ENCODE measurements around the gene USP20.
"Not testable (repeated sequence)": the region's sequence is repeated elsewhere in the genome, so short reads cannot be mapped to it uniquely, and the experiment has no call there.

The USP20 gene

DNA sequence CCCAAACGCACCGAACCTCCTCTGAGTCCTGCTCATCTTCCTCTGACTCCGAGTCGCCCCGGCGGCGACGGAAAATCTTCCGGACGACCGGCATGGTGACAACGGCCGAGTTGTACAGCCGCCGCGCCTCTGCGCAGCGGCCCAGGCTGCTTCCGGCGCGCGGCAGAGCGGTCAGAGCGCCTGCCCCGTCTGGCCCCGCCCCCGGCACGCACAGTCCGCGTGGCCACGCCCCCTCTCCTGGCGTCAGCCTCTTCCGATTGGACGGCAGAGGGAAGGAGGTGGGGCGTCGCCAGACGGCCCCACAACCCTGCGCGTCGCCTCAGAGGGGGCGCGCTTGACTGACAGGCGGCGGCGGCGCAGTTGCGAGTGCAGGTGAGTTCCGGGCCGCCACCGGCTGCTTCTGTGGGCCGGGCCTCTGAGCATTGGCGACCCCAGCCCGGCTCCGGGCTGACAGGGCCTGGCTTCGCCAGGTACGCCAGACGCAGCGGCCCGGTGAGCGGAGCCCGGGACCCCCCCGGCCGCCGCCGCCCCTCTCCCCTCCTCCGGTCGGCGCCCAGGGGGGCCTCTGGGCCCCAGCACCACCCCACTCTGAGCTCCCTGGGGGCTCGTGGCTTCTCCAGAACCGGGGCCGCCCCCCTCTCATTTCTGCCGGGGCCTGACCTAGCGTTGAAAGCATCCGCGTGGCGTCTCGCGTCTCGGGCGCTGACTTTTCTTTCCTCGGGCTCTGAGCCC lies at the start of gene USP20, which contains the start of gene C9orf78:
Gene USP20 (plus strand): TSS at position 331 of the 732 bp plus-strand sequence. CDS start 17,098 bp downstream, outside the sequence.
Gene C9orf78 (minus strand): TSS at position 148 of the 732 bp plus-strand sequence. CDS start 54 bp downstream, at position 94.
- DNase-seq, result peak; percentile 96

DNA sequence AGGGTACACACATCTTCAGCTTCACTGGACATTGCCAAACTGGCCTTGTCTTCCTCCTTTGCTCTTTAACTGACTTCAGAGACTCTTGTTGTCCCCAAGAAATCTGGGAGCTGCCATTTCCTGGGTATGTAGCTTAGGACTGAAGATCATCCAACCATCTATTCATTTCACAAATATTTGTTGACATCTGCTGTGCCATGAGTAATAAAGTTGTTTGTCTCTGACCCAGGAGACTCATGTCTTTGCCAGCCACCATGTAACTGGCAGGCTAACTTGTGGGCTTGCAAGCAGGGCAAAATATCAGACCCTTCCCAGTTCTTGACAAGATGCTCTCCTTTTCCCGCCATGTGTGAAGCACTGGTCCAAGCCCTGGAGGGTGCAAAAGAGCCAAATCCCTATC lies 49.4 kb upstream of the USP20 start:
- DNase-seq, result no peak

DNA sequence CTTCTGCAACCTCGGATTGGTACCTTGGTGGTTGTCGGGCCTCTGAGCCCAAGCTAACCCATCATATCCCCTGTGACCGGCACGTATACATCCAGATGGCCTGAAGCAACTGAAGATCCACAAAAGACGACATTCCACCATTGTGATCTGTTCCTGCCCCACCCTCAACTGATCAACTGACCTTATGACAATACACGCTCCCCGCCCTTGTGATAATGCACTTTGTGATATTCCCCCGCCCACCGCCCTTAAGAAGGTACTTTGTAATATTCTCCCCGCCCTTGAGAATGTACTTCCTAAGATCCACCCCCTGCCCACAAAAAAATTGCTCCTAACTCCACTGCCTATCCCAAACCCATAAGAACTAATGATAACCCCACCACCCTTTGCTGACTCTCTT lies 48.8 kb upstream of the USP20 start:
- no peak for DNase-seq

DNA sequence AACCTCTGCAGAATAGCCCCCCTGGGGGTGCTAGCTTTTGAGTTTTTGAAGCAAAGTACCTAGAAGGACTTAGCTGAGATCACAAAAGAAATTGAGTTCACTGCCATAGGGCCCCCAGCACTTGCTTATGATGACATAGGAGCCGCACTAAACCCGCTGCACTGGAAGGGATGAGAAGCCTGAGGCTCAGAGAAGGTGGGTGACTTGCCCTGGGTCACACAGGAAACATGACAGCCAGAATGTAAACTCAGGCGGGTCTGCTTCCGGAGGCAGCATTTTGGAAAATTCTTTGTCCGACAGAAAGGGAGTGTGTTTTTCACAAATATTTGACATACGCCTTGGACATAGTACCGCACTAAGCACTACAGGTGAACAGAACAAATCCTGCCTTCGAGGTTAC lies 40.7 kb upstream of the USP20 start:
- DNase-seq, result no peak

GRCh38 chr9:129796029-129796428 lies 39.2 kb upstream of the USP20 start:
- DNase-seq, result not testable (repeated sequence)

DNA sequence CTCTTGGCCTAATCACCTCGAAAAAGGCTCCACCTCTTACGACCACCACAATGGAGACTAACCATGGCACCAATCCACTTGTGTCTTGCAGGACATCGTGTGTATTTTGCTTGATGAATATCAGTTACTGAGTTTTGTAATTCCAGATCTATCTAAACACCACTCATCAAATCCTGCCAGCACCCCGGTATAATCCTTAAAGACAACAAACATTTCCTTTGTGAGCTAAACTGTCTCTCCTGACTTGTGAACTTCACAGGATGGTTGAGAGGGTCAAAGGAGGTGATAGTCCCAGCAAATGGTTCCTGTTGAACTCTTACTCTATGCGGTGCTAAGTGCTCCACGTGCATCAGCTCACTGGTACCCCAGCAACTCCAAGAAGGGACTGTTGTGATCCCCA lies 36.3 kb upstream of the USP20 start:
- no peak for DNase-seq

- DNase-seq, result no peak
Measured at GRCh38 chr9:129801504-129801903, 33.8 kb upstream of the USP20 start.

DNA sequence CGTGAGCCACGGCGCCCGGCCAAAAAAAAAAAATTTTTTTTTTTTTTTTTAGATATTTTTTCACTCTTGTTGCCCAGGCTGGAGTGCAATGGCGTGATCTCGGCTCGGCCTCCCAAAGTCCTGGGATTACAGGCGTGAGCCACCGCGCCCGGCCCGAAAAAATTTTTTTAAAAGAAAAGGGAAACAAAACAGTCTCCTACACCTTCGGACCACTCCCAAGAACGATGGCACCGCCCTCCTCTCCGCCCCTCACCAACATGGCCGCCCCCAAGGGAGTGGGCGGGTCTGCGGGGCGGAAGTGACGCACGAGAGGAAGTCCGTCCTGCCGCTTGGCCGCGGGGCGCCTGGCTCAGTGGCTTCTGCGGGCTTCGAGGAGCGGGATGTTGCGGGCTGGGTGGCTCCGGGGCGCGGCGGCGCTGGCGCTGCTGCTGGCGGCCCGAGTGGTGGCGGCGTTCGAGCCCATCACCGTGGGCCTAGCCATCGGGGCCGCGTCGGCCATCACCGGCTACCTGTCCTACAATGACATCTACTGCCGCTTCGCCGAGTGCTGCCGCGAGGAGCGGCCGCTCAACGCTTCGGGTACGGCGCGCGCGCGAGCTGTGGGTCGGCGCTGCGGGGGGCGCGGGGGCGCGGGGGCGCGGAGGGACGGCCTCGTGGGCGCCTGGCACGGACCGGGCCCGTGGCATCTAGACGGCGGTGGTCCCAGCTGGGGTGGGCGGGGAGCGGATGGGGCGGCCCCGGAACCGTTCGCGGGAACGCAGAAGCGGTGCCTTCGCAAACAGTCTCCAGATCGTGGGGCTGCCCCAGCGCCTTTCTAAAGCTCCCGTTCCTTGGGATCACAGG lies 32.2 kb upstream of the USP20 start, which contains the start of gene TOR1B:
Gene TOR1B (plus strand): TSS at position 352 of the 843 bp plus-strand sequence. CDS start 29 bp downstream, at position 381.
- DNase-seq, result peak; percentile 92

GRCh38 chr9:129803676-129804060 lies 31.6 kb upstream of the USP20 start:
- no peak for DNase-seq

GRCh38 chr9:129806061-129806460 lies 29.2 kb upstream of the USP20 start:
- no peak for DNase-seq

- DNase-seq, result no peak
Measured at GRCh38 chr9:129809346-129809745, 25.9 kb upstream of the USP20 start.

DNA sequence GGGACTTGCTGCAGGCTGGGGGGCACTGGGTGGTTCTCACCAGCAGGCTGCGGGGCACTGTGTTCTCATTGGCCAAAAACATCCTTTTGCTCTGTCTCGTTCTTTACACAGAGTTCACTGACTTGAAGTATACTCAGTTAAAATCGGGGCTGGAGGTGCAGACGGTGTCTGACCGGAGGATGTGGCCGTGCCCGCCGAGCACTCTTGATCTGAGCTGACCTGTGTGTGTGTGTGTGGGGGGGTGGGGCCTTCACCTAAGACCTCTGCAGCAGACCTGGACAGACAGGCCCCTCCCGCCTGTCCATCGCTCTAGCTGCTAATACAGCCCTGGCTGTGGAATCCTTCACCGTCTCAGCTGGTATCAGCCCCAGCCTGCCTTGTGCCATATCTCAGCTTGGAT lies 25.1 kb upstream of the USP20 start:
- DNase-seq, result no peak

DNA sequence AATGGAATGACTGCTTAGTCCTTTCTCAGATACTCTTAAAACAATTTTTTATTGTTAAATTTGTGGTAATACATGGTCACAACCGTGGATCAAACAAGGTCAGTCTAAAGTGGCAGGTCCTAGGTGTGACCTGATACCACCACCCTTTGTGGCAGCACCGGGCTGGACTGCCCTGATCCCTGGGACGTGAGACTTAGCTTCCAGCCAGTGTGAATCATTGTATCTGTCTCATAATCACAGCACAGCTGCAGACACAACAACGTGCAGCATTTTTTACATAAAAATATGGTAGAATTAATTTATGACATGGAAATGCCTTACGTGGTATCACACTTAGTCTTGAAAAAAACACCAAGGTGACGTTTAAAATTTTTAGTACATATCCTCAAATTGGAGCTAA lies 24.5 kb upstream of the USP20 start:
- no peak for DNase-seq

GRCh38 chr9:129811967-129812363 lies 23.3 kb upstream of the USP20 start:
- DNase-seq, result no peak

- DNase-seq, result no peak
Measured at GRCh38 chr9:129812385-129812784, 22.9 kb upstream of the USP20 start.

- DNase-seq, result no peak
Measured at GRCh38 chr9:129813661-129814060, 21.6 kb upstream of the USP20 start.

DNA sequence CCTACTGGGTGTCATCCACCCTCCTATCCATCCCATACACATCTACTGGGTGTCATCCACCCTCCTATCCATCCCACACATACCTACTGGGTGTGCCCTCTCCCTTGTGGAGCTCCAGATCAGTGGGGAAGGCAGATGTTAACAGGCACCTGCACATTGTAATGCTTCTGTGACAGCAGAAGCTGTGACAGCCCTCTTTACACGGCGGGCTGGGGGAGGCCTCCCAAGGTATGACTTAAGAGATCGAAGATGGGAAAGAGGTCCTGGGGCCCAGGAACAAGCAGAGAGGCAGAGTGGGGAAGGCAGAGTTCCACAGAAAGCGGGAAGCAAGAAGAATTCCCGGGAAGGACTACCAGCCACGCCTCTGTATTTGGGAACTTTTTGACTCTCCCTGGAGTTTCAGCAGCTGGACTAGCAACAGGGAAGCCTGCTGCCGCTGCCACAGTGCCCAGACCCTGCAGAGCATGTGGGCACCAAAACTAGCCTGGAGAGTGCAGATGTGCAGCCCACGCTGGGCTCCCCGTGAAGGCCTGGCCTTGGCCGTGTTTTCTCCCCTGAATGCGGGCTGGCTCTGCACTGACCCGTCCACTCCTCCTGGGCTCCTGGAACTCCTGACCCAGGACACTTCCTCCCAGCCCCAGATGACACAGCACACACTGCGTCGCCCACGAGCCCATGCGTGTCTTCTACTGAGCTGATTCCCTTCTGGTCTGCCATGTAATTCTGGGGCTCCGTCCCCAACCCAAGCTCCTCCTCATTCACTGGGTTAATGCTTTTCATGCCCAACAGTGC lies 20.6 kb upstream of the USP20 start:
- no peak for DNase-seq

- DNase-seq, result no peak
Measured at GRCh38 chr9:129815278-129815677, 20.0 kb upstream of the USP20 start.

DNA sequence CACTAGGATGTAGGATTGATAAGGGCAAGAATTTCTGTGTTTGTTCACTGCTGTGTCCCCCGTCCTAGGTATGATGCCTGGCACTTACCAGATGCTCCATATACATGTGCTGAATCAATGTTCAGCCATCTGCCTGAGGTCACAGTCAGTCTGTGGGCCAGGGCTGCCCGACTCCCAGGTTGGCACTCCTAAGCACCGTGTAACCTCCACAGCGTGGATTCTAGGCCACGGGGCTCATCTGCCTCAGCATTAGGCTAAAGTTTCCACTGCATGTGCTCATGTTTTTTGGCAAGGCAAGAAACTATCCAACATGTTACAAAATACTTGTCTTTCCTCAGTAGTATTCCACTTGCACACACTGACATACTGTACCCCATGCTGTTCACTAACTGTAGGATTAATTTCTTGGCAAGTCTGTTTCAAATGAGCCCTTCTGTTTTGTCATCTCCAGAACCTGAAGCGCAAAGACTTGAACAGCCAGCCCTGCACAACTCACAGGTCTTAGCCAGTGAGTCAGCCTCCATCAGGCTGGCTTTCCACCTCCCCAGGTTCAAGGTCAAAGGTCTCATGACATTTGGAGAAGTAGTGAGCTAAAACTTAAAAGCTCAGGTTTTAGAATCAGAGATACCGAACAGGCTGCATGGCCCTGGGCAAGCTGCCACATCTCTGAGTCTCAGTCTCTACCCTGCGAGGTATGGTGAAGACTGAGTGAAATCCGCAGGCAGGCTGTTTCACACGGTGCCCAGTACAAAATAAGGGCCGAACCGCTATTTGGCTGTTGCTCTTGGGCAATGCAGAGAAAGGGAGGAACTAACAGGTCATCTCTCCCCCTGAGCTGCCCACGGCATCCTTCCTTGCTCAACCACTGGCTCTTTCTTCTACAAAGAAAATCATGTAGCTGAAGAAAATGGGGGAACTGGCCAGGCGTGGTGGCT lies 18.5 kb upstream of the USP20 start:
- DNase-seq, result no peak

DNA sequence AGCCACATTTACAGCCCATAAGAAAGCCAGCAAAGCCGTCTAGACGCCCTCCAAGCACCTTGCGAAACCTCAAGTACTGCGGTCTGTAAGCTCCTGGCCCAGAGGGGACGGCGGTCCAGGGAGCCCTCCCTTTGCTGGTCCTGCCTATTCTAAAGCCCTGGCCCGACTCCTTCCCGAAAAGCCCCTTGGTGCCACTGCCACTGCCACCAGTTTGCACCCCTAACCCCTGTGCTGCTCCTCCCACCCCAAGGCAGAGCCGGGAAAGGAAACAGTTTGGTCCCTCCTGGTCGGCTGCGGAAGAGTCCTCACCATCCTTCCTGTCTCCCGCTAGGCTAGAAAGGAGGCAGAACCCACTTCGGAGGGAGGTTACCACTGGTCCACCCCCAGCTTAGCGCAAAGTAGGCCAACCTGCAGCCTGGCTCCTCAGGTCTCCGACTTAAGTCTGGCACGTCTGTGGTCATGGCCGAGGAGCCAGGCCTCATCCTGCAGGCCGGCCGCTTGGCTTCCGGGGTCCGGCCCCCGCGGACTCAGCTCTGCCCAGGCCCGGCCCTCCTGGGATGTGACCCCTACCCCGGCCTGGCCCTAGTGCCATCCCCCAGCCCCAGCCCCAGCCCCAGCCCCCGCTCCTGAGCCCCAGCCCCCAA lies 12.2 kb upstream of the USP20 start:
- no peak for DNase-seq

GRCh38 chr9:129823542-129823934 lies 11.7 kb upstream of the USP20 start:
- no peak for DNase-seq

All from stimulated activated CD4-positive, alpha-beta T cell treated with anti-CD3 and anti-CD28 coated beads, Interleukin-1b, Interleukin-23, amount 100 ng/mL, for 48 hours (primary cell).